Neutrophil (primary cell): ENCODE results near the gene RPP14.

ENCODE experiments used
- H3K27ac ChIP-seq: fragments of 200-600 bp; sonication (generic); 2 replicates; pipeline ENCODE4 v1.5.1; 2016; ENCODE audit warnings: mild to moderate bottlenecking, moderate library complexity
- H3K27me3 ChIP-seq: fragments of 200-600 bp; sonication (generic); 2 replicates; pipeline ENCODE4 v1.6.0; 2016; ENCODE audit warnings: mild to moderate bottlenecking
- H3K36me3 ChIP-seq: fragments of 200-600 bp; sonication (generic); 2 replicates; pipeline ENCODE4 v1.5.1; 2017
- H3K4me1 ChIP-seq, 2 experiments: fragments of 200-600 bp in 1 of 2; sonication (generic) in 1 of 2; 1 replicate in 1 of 2; 2 replicates in 1 of 2; pipeline versions ENCODE4 v1.5.1 to v1.6.1; 2013 to 2016; ENCODE audit warnings: low read depth in 1 of 2, low read length in 1 of 2, mild to moderate bottlenecking in 1 of 2, moderate library complexity in 1 of 2; ENCODE audit not compliant: control insufficient read depth in 1 of 2, insufficient read depth in 1 of 2
- H3K4me3 ChIP-seq, 2 experiments: fragments of 200-600 bp in 1 of 2; sonication (generic) in 1 of 2; 1 replicate in 1 of 2; 2 replicates in 1 of 2; pipeline ENCODE4 v1.5.1; 2013 to 2016; ENCODE audit warnings: low read depth in 1 of 2, low read length in 1 of 2, mild to moderate bottlenecking in 1 of 2, moderate library complexity in 1 of 2
- H3K9me3 ChIP-seq: fragments of 200-600 bp; sonication (generic); 2 replicates; pipeline ENCODE4 v1.5.1; 2016
- TF ChIP-seq, protein P1 (sequence below): fragments of 200-600 bp; sonication (generic); IDR thresholded peaks from 2 replicates; pipeline ENCODE4 v1.5.1; 2016; ENCODE audit warnings: antibody characterized with exemption

The RPP14 gene

DNA sequence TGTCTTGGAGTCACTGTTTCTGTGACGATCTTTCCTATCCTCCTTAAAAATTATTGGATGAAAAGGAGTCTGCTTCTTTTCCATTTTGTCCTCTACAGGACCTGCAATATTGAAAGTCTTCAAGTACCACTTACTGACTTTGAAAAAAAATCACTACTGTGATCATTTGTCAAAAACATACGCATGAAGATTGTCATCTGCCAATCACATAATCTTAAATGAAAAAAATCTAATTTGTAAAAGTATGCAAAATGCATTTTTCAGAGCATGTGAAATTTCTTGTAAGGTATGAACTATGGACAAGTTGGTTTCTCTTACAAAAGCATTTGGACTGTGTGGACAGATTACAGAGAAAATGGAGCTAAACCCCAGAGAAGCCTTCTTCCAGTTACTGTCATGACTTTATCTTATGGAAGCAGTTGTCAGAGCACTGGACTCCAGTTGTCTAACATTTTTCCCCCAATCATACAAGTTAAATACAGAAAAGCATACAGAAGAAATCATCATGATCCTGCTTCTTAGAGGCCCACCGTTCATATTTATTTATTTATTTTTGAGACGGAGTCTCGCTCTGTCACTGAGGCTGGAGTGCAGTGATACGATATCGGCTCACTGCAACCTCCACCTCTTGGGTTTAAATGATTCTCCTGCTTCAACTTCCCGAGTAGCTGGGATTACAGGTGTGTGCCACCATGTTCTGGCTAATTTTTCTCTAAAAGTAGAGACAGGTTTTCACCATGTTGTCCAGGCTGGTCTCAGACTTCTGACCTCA lies 23.3 kb downstream of the RPP14 start:
- Histone ChIP-seq H3K4me1 (peaks cover 12 to 15% of the 10 kb centered on the region in 2 experiments), H3K27ac (no peak overlapping the region), H3K27me3 (no peaks in the 10 kb centered on the region), H3K36me3 (no peaks in the 10 kb centered on the region), H3K9me3 (no peaks in the 10 kb centered on the region), H3K4me3 (no peak overlapping the region)
- TF ChIP-seq, protein P1, sequence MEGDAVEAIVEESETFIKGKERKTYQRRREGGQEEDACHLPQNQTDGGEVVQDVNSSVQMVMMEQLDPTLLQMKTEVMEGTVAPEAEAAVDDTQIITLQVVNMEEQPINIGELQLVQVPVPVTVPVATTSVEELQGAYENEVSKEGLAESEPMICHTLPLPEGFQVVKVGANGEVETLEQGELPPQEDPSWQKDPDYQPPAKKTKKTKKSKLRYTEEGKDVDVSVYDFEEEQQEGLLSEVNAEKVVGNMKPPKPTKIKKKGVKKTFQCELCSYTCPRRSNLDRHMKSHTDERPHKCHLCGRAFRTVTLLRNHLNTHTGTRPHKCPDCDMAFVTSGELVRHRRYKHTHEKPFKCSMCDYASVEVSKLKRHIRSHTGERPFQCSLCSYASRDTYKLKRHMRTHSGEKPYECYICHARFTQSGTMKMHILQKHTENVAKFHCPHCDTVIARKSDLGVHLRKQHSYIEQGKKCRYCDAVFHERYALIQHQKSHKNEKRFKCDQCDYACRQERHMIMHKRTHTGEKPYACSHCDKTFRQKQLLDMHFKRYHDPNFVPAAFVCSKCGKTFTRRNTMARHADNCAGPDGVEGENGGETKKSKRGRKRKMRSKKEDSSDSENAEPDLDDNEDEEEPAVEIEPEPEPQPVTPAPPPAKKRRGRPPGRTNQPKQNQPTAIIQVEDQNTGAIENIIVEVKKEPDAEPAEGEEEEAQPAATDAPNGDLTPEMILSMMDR: no peak

DNA sequence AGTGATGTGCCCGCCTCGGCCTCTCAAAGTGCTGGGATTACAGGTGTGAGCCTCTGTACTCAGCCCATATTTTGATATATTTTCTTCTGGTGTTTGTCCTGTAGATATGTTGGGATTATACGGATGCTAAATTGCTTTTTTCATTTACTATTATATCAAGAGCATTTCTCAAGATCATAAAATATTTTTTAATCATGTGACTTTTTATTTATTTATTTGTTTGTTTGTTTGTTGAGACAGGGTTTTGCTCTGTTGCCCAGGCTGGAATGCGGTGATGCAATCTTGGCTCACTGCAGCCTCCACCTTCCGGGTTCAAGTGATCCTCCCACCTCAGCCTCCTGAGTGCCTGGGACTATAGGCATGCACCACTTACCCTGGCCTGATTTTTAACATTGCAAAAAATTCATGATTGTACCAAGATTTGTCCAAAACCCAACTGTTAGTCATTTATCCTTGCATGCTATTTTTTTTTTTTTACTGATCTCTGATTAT lies 23.9 kb downstream of the RPP14 start:
- Histone ChIP-seq H3K9me3 (no peaks in the 10 kb centered on the region), H3K27me3 (no peaks in the 10 kb centered on the region), H3K4me3 (no peak overlapping the region), H3K27ac (no peak overlapping the region), H3K4me1 (peaks cover 19% of the 10 kb centered on the region in 2 experiments), H3K36me3 (no peaks in the 10 kb centered on the region)
- TF ChIP-seq, protein P1: no peak

DNA sequence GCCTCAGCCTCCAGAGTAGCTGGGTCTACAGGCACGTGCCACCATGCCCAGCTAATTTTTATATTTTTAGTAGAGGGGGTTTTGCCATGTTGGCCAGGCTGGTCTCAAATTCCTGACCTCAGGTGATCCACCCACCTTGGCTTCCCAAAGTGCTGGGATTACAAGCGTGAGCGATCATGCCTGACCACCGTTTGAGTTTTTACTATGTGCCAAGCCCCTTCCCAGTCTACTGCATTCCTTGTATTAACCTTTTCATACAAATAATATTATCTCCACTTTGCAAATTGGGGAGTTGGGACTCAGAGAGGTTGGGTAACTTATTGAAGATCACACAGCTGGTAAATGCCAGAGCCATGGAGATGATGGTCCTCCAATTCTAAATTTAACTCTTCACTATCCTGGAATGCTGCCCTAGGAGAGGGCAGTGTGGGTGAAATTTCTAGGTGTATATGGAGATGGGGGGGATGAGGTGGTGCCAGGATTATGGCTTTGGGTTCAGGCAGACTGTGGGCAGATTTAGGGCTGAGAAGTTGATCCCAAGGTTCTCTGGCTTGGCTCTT lies 25.6 kb downstream of the RPP14 start:
- TF ChIP-seq, protein P1: no peak
- no peaks in the 10 kb centered on the region for H3K27me3 ChIP-seq
- H3K4me1 ChIP-seq: peaks cover 33 to 36% of the 10 kb centered on the region in 2 experiments
- H3K9me3 ChIP-seq: no peaks in the 10 kb centered on the region
- no peaks in the 10 kb centered on the region for H3K36me3 ChIP-seq
- H3K4me3 ChIP-seq: no peak overlapping the region
- no peak overlapping the region for H3K27ac ChIP-seq

DNA sequence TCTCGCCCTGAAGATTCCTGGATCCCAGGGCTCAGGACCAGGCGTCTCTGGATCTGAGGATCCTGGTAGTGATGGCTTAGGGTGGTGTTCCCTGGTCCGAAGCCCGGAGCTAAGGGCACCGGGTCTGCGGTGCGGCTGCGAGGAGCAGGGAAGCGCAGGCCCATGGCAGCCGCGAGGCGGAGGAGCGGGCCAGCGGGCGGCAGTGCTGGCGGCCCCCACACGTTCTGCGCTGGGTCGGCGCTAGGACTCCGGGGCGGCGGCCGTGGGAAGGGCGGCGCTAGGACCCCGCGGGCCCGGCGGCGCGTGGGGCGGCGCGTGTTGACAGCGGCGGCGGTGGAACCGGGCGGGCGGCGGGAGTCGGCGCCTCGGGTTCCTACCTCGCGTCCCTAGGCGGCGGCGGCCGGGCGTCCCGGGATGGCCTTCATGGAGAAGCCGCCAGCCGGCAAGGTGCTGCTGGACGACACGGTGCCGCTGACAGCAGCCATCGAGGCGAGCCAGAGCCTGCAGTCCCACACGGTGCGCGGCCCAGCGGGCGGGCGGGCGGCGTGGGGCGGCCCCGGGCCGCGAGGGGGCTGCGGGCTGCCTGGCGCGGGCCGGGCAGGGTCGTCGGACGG lies 26.6 kb downstream of the RPP14 start, which contains the start of gene PXK:
Gene PXK (plus strand): TSS at position 318 of the 614 bp plus-strand sequence. CDS start 97 bp downstream, at position 415.
- no peaks in the 10 kb centered on the region for H3K9me3 ChIP-seq
- H3K4me3 ChIP-seq: peak within 1 kb of the TSS; percentile 73 to 97
- TF ChIP-seq, protein P1: peak; percentile 38
- H3K27ac ChIP-seq: peak within 1 kb of the TSS; percentile 93
- peaks cover 36 to 44% of the 10 kb centered on the region in 2 experiments for H3K4me1 ChIP-seq
- peaks cover 3% of the 10 kb centered on the region for H3K36me3 ChIP-seq
- H3K27me3 ChIP-seq: no peaks in the 10 kb centered on the region

DNA sequence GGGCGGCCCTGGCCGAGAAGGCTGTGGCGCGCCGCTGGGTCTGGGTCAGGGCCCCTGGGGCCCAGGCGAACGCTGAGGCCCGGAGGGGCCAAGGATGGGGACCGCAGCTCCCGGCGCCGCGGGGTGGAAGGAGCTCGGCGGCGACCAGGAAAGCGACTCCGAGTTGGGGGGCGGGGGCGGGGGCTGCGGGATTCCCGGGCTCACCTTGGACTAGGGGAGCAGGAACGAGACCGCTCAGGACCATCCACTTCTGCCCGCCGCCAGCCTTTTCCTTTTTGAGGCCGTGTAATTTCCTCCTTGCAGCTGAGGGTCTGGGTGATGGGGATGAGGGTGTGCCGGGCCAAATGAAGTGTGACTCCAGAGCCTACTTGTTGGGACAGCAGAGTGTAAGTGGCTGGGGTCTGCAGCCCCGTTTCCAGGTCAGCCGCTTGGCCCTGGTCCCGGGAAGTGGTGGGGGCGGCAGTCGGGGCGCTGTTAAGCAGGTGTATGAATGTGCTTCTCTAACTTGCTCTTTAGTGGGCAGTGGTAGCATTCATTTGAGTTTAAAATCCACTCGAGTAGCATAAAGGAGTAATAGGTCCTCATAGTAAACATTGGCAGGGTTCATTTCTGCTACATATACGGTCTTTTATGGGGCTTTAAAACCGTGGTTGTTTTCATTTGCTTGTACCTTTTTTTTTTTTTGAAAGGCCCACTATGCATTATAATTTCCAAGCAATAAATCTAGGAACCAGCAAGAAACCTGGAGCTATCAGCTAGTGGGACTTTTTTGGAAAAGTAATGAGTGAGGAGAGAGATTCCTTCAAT lies 27.4 kb downstream of the RPP14 start:
- Histone ChIP-seq H3K4me1 (peaks cover 36 to 50% of the 10 kb centered on the region in 2 experiments), H3K27me3 (no peaks in the 10 kb centered on the region), H3K27ac (peak overlapping the region; percentile 93), H3K4me3 (peak overlapping the region; percentile 73 to 97), H3K36me3 (peaks cover 3% of the 10 kb centered on the region), H3K9me3 (no peaks in the 10 kb centered on the region)
- TF ChIP-seq, protein P1: no peak
